WTC11 (cell line): ENCODE measurements around the gene YPEL1. TPM values are rescaled to one million over a fixed set of nuclear protein-coding genes. Genes with fewer than 3 reads are reported as not detected.

Experiments used
- ATAC-seq: fragments of 200-7000 bp; cut with Tn5 transposase; 2 replicates; pipeline ENCODE4 v1.10.0; 2021; ENCODE audit warnings: mild to moderate bottlenecking, moderate library complexity
- CTCF ChIA-PET: fragments of 300-600 bp; sonication (Branson Sonifier 250); formaldehyde crosslinking; loops from one replicate; lab custom pipeline; 2021; ENCODE audit warnings: antibody characterized with exemption; lab: Charles Lee
- POLR2A ChIA-PET: fragments of 350-600 bp; sonication (Branson Sonifier 250); formaldehyde crosslinking; loops from one replicate; lab custom pipeline; 2021; ENCODE audit warnings: antibody characterized with exemption; lab: Charles Lee
- DNase-seq: peaks from one replicate; pipeline ENCODE4 v3.0.0; 2021; ENCODE audit warnings: low spot score
- H3K27ac Mint-ChIP-seq: 2 replicates; pipeline ENCODE4 v1.8.0; 2021; ENCODE audit warnings: mixed read lengths
- H3K27me3 Mint-ChIP-seq: 2 replicates; pipeline ENCODE4 v1.8.0; 2021; ENCODE audit warnings: low read depth, mild to moderate bottlenecking, moderate library complexity, mixed read lengths
- H3K36me3 Mint-ChIP-seq: 2 replicates; pipeline ENCODE4 v1.8.0; 2021; ENCODE audit warnings: mixed read lengths
- H3K4me1 Mint-ChIP-seq: 2 replicates; pipeline ENCODE4 v1.8.0; 2022; ENCODE audit warnings: mixed read lengths
- H3K4me3 Mint-ChIP-seq: 2 replicates; pipeline ENCODE4 v1.8.0; 2021; ENCODE audit warnings: mild to moderate bottlenecking, moderate library complexity, mixed read lengths
- H3K9me3 Mint-ChIP-seq: 2 replicates; pipeline ENCODE4 v1.8.0; 2021; ENCODE audit warnings: mixed read lengths
- AFF4 ChIP-seq: sonication (generic); formaldehyde crosslinking; IDR thresholded peaks from 2 replicates; pipeline ENCODE4 v1.8.1; 2023; ENCODE audit warnings: mild to moderate bottlenecking, missing genetic modification reagents, borderline replicate concordance
- CREM ChIP-seq: sonication (generic); formaldehyde crosslinking; IDR thresholded peaks from 2 replicates; pipeline ENCODE4 v1.8.1; 2022; ENCODE audit warnings: mild to moderate bottlenecking, missing genetic modification reagents, moderate library complexity
- FOXJ3 ChIP-seq: sonication (generic); formaldehyde crosslinking; IDR thresholded peaks from 2 replicates; pipeline ENCODE4 v1.9.0; 2021; ENCODE audit warnings: missing genetic modification reagents, mild to moderate bottlenecking, borderline replicate concordance
- FOXP1 ChIP-seq: sonication (generic); formaldehyde crosslinking; IDR thresholded peaks from 2 replicates; pipeline ENCODE4 v1.8.0; 2022; ENCODE audit warnings: missing genetic modification reagents, mild to moderate bottlenecking, moderate library complexity, borderline replicate concordance
- GABPB1 ChIP-seq: sonication (generic); formaldehyde crosslinking; IDR thresholded peaks from 2 replicates; pipeline ENCODE4 v1.8.1; 2023; ENCODE audit warnings: mild to moderate bottlenecking, missing genetic modification reagents
- GRHL2 ChIP-seq: fragments of 250-450 bp; sonication (Bioruptor Pico); IDR thresholded peaks from 2 replicates; pipeline ENCODE4 v1.8.0; 2022; ENCODE audit warnings: mild to moderate bottlenecking, moderate library complexity; ENCODE audit not compliant: insufficient replicate concordance, severe bottlenecking
- JUN ChIP-seq: sonication (generic); formaldehyde crosslinking; IDR thresholded peaks from 2 replicates; pipeline ENCODE4 v1.8.0; 2023; ENCODE audit warnings: mild to moderate bottlenecking, missing genetic modification reagents
- MYBL2 ChIP-seq: sonication (generic); formaldehyde crosslinking; IDR thresholded peaks from 2 replicates; pipeline ENCODE4 v1.8.1; 2023; ENCODE audit warnings: mild to moderate bottlenecking, moderate library complexity, missing genetic modification reagents
- NFE2L1 ChIP-seq: sonication (generic); formaldehyde crosslinking; IDR thresholded peaks from 2 replicates; pipeline ENCODE4 v1.8.1; 2023; ENCODE audit warnings: missing genetic modification reagents
- NR3C1 ChIP-seq: sonication (generic); formaldehyde crosslinking; conservative IDR thresholded peaks from 2 replicates; pipeline ENCODE4 v1.8.1; 2023; ENCODE audit warnings: low read depth, mild to moderate bottlenecking, missing genetic modification reagents
- PREB ChIP-seq: sonication (generic); formaldehyde crosslinking; IDR thresholded peaks from 2 replicates; pipeline ENCODE4 v1.8.1; 2022; ENCODE audit warnings: mild to moderate bottlenecking, missing genetic modification reagents, moderate library complexity, borderline replicate concordance
- PRRX2 ChIP-seq: fragments of 250-450 bp; sonication (Bioruptor Pico); IDR thresholded peaks from 2 replicates; pipeline ENCODE4 v1.8.0; 2021; ENCODE audit warnings: mild to moderate bottlenecking
- RORB ChIP-seq: fragments of 250-450 bp; sonication (Bioruptor Pico); IDR thresholded peaks from 2 replicates; pipeline ENCODE4 v1.9.0; 2021; ENCODE audit warnings: mild to moderate bottlenecking
- SP1 ChIP-seq: sonication (generic); formaldehyde crosslinking; conservative IDR thresholded peaks from 2 replicates; pipeline ENCODE4 v1.8.1; 2022; ENCODE audit warnings: missing genetic modification reagents
- TEAD1 ChIP-seq: sonication (generic); formaldehyde crosslinking; IDR thresholded peaks from 2 replicates; pipeline ENCODE4 v1.8.0; 2022; ENCODE audit warnings: mild to moderate bottlenecking, missing genetic modification reagents
- ZBTB21 ChIP-seq: sonication (generic); formaldehyde crosslinking; IDR thresholded peaks from 2 replicates; pipeline ENCODE4 v1.8.1; 2023; ENCODE audit warnings: mild to moderate bottlenecking, missing genetic modification reagents, borderline replicate concordance
- ZNF281 ChIP-seq: sonication (generic); formaldehyde crosslinking; IDR thresholded peaks from 2 replicates; pipeline ENCODE4 v1.8.0; 2023; ENCODE audit warnings: mild to moderate bottlenecking, missing genetic modification reagents
- ZNF317 ChIP-seq: sonication (generic); formaldehyde crosslinking; IDR thresholded peaks from 2 replicates; pipeline ENCODE4 v1.8.1; 2023; ENCODE audit warnings: low read depth, mild to moderate bottlenecking, moderate library complexity, missing genetic modification reagents, borderline replicate concordance
- ZNF671 ChIP-seq: fragments of 250-450 bp; sonication (Bioruptor Pico); IDR thresholded peaks from 2 replicates; pipeline ENCODE4 v1.8.0; 2021; ENCODE audit warnings: mild to moderate bottlenecking
- total RNA-seq: library from RNA; stranded (reverse); gene quantifications from 3 replicates; pipeline ENCODE4 v1.2.3, GENCODE V29; 2021
- TF ChIP-seq, protein P1 (sequence below): fragments of 250-450 bp; sonication (Bioruptor Pico); IDR thresholded peaks from 2 replicates; pipeline ENCODE4 v1.8.0; 2021; ENCODE audit warnings: mild to moderate bottlenecking
- TF ChIP-seq, protein P2 (sequence below): fragments of 200-600 bp; IDR thresholded peaks from 2 replicates; pipeline ENCODE4 v1.8.0; 2022; ENCODE audit warnings: antibody characterized with exemption
- TF ChIP-seq, protein P3 (sequence below): sonication (generic); formaldehyde crosslinking; IDR thresholded peaks from 2 replicates; pipeline ENCODE4 v1.8.1; 2022; ENCODE audit warnings: mild to moderate bottlenecking, moderate library complexity, missing genetic modification reagents

YPEL1 gene
- total RNA-seq, 1 experiment from 2014 or later: 7.7 TPM

- peak overlapping the region; percentile 60; the same call in 1 of the 2 replicates for H3K27ac Mint-ChIP-seq
- peaks cover 29% of the 10 kb centered on the region for H3K36me3 Mint-ChIP-seq
- ChIA-PET CTCF (no interaction called here), POLR2A (no interaction called here)
- ATAC-seq (no peak), DNase-seq (no peak)
- TF ChIP-seq TEAD1 (no peak), FOXJ3 (no peak), FOXP1 (CRISPR knock-in tag) (no peak), ZNF317 (CRISPR knock-in tag) (no peak), JUN (no peak), AFF4 (no peak), MYBL2 (CRISPR knock-in tag) (no peak), NR3C1 (CRISPR knock-in tag) (no peak), GABPB1 (no peak)
- TF ChIP-seq, protein P1, sequence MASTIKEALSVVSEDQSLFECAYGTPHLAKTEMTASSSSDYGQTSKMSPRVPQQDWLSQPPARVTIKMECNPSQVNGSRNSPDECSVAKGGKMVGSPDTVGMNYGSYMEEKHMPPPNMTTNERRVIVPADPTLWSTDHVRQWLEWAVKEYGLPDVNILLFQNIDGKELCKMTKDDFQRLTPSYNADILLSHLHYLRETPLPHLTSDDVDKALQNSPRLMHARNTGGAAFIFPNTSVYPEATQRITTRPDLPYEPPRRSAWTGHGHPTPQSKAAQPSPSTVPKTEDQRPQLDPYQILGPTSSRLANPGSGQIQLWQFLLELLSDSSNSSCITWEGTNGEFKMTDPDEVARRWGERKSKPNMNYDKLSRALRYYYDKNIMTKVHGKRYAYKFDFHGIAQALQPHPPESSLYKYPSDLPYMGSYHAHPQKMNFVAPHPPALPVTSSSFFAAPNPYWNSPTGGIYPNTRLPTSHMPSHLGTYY (CRISPR knock-in tag): no peak
- TF ChIP-seq, protein P2, sequence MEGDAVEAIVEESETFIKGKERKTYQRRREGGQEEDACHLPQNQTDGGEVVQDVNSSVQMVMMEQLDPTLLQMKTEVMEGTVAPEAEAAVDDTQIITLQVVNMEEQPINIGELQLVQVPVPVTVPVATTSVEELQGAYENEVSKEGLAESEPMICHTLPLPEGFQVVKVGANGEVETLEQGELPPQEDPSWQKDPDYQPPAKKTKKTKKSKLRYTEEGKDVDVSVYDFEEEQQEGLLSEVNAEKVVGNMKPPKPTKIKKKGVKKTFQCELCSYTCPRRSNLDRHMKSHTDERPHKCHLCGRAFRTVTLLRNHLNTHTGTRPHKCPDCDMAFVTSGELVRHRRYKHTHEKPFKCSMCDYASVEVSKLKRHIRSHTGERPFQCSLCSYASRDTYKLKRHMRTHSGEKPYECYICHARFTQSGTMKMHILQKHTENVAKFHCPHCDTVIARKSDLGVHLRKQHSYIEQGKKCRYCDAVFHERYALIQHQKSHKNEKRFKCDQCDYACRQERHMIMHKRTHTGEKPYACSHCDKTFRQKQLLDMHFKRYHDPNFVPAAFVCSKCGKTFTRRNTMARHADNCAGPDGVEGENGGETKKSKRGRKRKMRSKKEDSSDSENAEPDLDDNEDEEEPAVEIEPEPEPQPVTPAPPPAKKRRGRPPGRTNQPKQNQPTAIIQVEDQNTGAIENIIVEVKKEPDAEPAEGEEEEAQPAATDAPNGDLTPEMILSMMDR: no peak
- TF ChIP-seq, protein P3, sequence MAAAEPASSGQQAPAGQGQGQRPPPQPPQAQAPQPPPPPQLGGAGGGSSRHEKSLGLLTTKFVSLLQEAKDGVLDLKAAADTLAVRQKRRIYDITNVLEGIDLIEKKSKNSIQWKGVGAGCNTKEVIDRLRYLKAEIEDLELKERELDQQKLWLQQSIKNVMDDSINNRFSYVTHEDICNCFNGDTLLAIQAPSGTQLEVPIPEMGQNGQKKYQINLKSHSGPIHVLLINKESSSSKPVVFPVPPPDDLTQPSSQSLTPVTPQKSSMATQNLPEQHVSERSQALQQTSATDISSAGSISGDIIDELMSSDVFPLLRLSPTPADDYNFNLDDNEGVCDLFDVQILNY (CRISPR knock-in tag): no peak
- no peaks in the 10 kb centered on the region; the same call in 1 of the 2 replicates for H3K27me3 Mint-ChIP-seq
- no peak overlapping the region for H3K4me3 Mint-ChIP-seq
- no peaks in the 10 kb centered on the region for H3K9me3 Mint-ChIP-seq
- H3K4me1 Mint-ChIP-seq: peaks cover 14% of the 10 kb centered on the region
Measured at GRCh38 chr22:21669026-21669425, 66.6 kb downstream of the YPEL1 start.

GRCh38 chr22:21666786-21667185 lies 68.8 kb downstream of the YPEL1 start:
- Mint-ChIP-seq H3K27ac (peak overlapping the region; percentile 95), H3K27me3 (peaks cover 3% of the 10 kb centered on the region), H3K36me3 (peaks cover 11% of the 10 kb centered on the region), H3K4me1 (peaks cover 14% of the 10 kb centered on the region), H3K4me3 (peak overlapping the region; percentile 97), H3K9me3 (peaks cover 2% of the 10 kb centered on the region; the same call in 1 of the 2 replicates)
- ChIA-PET CTCF (interaction anchor here (0.7 to 2.6 kb wide), 7 partner anchors 9 to 271 kb away, joined by 3 to 13 read pairs (median 5); partner anchors contain the start of gene SDF2L1), POLR2A (no interaction called here)
- no peak for ATAC-seq
- TF ChIP-seq TEAD1: no peak
- TF ChIP-seq PRRX2 (CRISPR knock-in tag): no peak
- TF ChIP-seq ZNF671 (CRISPR knock-in tag): no peak
- no peak for TF ChIP-seq PREB (CRISPR knock-in tag)
- TF ChIP-seq CREM: no peak
- no peak for TF ChIP-seq ZBTB21 (CRISPR knock-in tag)
- TF ChIP-seq, protein P2: no peak
- TF ChIP-seq NFE2L1 (CRISPR knock-in tag): no peak
- no peak for TF ChIP-seq RORB (CRISPR knock-in tag)
- TF ChIP-seq ZNF281: no peak
- TF ChIP-seq SP1: no peak
- TF ChIP-seq GRHL2: no peak
- DNase-seq: no peak
